Neuronal stem cell (in vitro differentiated cells): ENCODE measurements around the gene PDE1C.

Experiments used
- DNase-seq: peaks from one replicate; pipeline ENCODE4 v3.0.0-alpha.2; 2013; ENCODE audit warnings: low spot score
- H2AFZ ChIP-seq: one replicate; pipeline ENCODE4 v1.6.1; 2013; ENCODE audit warnings: mild to moderate bottlenecking, low read length, inconsistent platforms
- H2AK5ac ChIP-seq: 2 replicates; pipeline ENCODE4 v1.6.1; 2013; ENCODE audit warnings: low read depth, mild to moderate bottlenecking, inconsistent platforms, low read length, moderate library complexity, mixed read lengths
- H2BK120ac ChIP-seq: 2 replicates; pipeline ENCODE4 v1.6.1; 2013; ENCODE audit warnings: low read depth, mild to moderate bottlenecking, inconsistent platforms, low read length, moderate library complexity, mixed read lengths
- H2BK12ac ChIP-seq: one replicate; pipeline ENCODE4 v1.6.1; 2013; ENCODE audit warnings: low read length, inconsistent platforms
- H2BK15ac ChIP-seq: 2 replicates; pipeline ENCODE4 v1.6.1; 2013; ENCODE audit warnings: mild to moderate bottlenecking, low read length, inconsistent platforms, mixed read lengths
- H2BK5ac ChIP-seq: one replicate; pipeline ENCODE4 v1.6.1; 2013; ENCODE audit warnings: inconsistent platforms, mild to moderate bottlenecking, low read length, moderate library complexity
- H3K14ac ChIP-seq: one replicate; pipeline ENCODE4 v1.6.1; 2013; ENCODE audit warnings: low read length, inconsistent platforms
- H3K18ac ChIP-seq: 2 replicates; pipeline ENCODE4 v1.6.1; 2013; ENCODE audit warnings: low read length, inconsistent platforms
- H3K23ac ChIP-seq: 2 replicates; pipeline ENCODE4 v1.6.1; 2013; ENCODE audit warnings: low read depth, mild to moderate bottlenecking, mixed read lengths, low read length, inconsistent platforms; ENCODE audit not compliant: poor library complexity
- H3K27ac ChIP-seq: replicated peaks from 3 replicates; pipeline ENCODE4 v1.5.1; 2013; ENCODE audit warnings: low read length, inconsistent platforms
- H3K27me3 ChIP-seq, 3 experiments: 2 replicates each; pipeline ENCODE4 v1.6.1; 2013; ENCODE audit warnings: low read length in 3 of 3, mild to moderate bottlenecking in 2 of 3, inconsistent platforms in 1 of 3, low read depth in 1 of 3, mixed read lengths in 1 of 3, moderate library complexity in 1 of 3; ENCODE audit not compliant: control insufficient read depth in 3 of 3, insufficient read depth in 3 of 3
- H3K36me3 ChIP-seq, 2 donors: replicated peaks in 1 of 2; 2 replicates each; pipeline ENCODE4 v1.6.1; 2013; ENCODE audit warnings: low read length in 2 of 2; ENCODE audit not compliant: control insufficient read depth in 2 of 2, insufficient read depth in 2 of 2
- H3K4ac ChIP-seq: 2 replicates; pipeline ENCODE4 v1.6.1; 2013; ENCODE audit warnings: inconsistent platforms, mild to moderate bottlenecking, low read length, moderate library complexity
- H3K4me1 ChIP-seq, 2 donors: 1 replicate in 1 of 2; 2 replicates in 1 of 2; pipeline ENCODE4 v1.6.1; 2013; ENCODE audit warnings: low read length in 2 of 2, low read depth in 1 of 2; ENCODE audit not compliant: control insufficient read depth in 2 of 2, insufficient read depth in 1 of 2
- H3K4me2 ChIP-seq: one replicate; pipeline ENCODE4 v1.6.1; 2013; ENCODE audit warnings: mild to moderate bottlenecking, low read length, inconsistent platforms; ENCODE audit not compliant: insufficient read depth, poor library complexity, severe bottlenecking
- H3K4me3 ChIP-seq, 2 donors: 2 replicates each; pipeline ENCODE4 v1.5.1; 2013; ENCODE audit warnings: low read length in 2 of 2, mild to moderate bottlenecking in 2 of 2, inconsistent platforms in 1 of 2, moderate library complexity in 1 of 2
- H3K79me1 ChIP-seq: one replicate; pipeline ENCODE4 v1.6.1; 2013; ENCODE audit warnings: low read depth, mild to moderate bottlenecking, inconsistent platforms, low read length, moderate library complexity
- H3K9ac ChIP-seq: one replicate; pipeline ENCODE4 v1.6.1; 2013; ENCODE audit warnings: mild to moderate bottlenecking, low read depth, low read length, inconsistent platforms; ENCODE audit not compliant: poor library complexity
- H3K9me3 ChIP-seq, 2 donors: replicated peaks in 1 of 2; 2 replicates each; pipeline versions ENCODE3 to v1.6.1; 2013; ENCODE audit warnings: low read length in 2 of 2, mild to moderate bottlenecking in 2 of 2, inconsistent platforms in 1 of 2, low read depth in 1 of 2, mixed read lengths in 1 of 2, moderate library complexity in 1 of 2; ENCODE audit not compliant: control insufficient read depth in 2 of 2, insufficient read depth in 1 of 2
- H4K8ac ChIP-seq: one replicate; pipeline ENCODE4 v1.6.1; 2013; ENCODE audit warnings: low read depth, mild to moderate bottlenecking, inconsistent platforms, low read length, moderate library complexity
- H4K91ac ChIP-seq: one replicate; pipeline ENCODE4 v1.6.1; 2013; ENCODE audit warnings: low read length, low read depth, mild to moderate bottlenecking, inconsistent platforms; ENCODE audit not compliant: poor library complexity
- WGBS, 2 donors: extraction: QIAGEN DNeasy Blood & Tissue Kit; methylation state at CpG; one replicate each; pipeline ENCODE4 v1.1.7; 2013; ENCODE audit warnings: missing lambda C conversion rate in 2 of 2, mixed read lengths in 1 of 2; ENCODE audit not compliant: insufficient read length in 2 of 2, insufficient replicate concordance in 1 of 2; ENCODE audit errors: extremely low coverage in 2 of 2; 5-methylcytosine and 5-hydroxymethylcytosine counted together

Gene PDE1C

GRCh38 chr7:31955641-31956040 lies 114.6 kb downstream of the PDE1C start:
- H3K4me1 ChIP-seq: no peaks in the 10 kb centered on the region
- no peak overlapping the region for H3K9ac ChIP-seq
- DNase-seq: no peak
- no peak overlapping the region for H2BK15ac ChIP-seq
- no peaks in the 10 kb centered on the region for H3K9me3 ChIP-seq
- H3K79me1 ChIP-seq: no peaks in the 10 kb centered on the region
- no peak overlapping the region for H3K4me2 ChIP-seq
- no peak overlapping the region for H3K23ac ChIP-seq
- no peak overlapping the region for H3K4ac ChIP-seq
- peak overlapping the region; percentile 82 for H4K8ac ChIP-seq
- WGBS, 2 donors: no CpG with 5 or more reads among the region's 6 CpGs
- H2BK120ac ChIP-seq: no peak overlapping the region
- no peak overlapping the region for H2BK5ac ChIP-seq
- no peak overlapping the region for H2AFZ ChIP-seq
- H3K27ac ChIP-seq: no peak overlapping the region
- no peak overlapping the region for H4K91ac ChIP-seq
- H3K18ac ChIP-seq: no peak overlapping the region
- H3K14ac ChIP-seq: no peak overlapping the region
- no peak overlapping the region for H2AK5ac ChIP-seq
- no peak overlapping the region for H2BK12ac ChIP-seq
- no peaks in the 10 kb centered on the region for H3K27me3 ChIP-seq
- no peaks in the 10 kb centered on the region for H3K36me3 ChIP-seq
- no peak overlapping the region for H3K4me3 ChIP-seq

GRCh38 chr7:31955021-31955420 lies 115.2 kb downstream of the PDE1C start:
- Histone ChIP-seq H4K91ac (no peak overlapping the region), H2BK120ac (no peak overlapping the region), H3K4me3 (no peak overlapping the region), H3K4me1 (no peaks in the 10 kb centered on the region), H4K8ac (no peak overlapping the region), H3K36me3 (no peaks in the 10 kb centered on the region), H2BK15ac (no peak overlapping the region), H3K27ac (no peak overlapping the region), H3K9me3 (no peaks in the 10 kb centered on the region), H3K23ac (no peak overlapping the region), H3K79me1 (no peaks in the 10 kb centered on the region), H3K14ac (no peak overlapping the region), H2BK12ac (no peak overlapping the region), H3K27me3 (no peaks in the 10 kb centered on the region), H2AK5ac (no peak overlapping the region), H2BK5ac (no peak overlapping the region), H3K9ac (no peak overlapping the region), H2AFZ (no peak overlapping the region), H3K4me2 (no peak overlapping the region), H3K4ac (no peak overlapping the region), H3K18ac (no peak overlapping the region)
- DNase-seq: no peak
- no CpG with 5 or more reads among the region's 5 CpGs for WGBS, 2 donors

GRCh38 chr7:31954500-31954899 lies 115.7 kb downstream of the PDE1C start:
- no peak overlapping the region for H4K91ac ChIP-seq
- DNase-seq: no peak
- no peaks in the 10 kb centered on the region for H3K27me3 ChIP-seq
- WGBS, 2 donors: no CpG with 5 or more reads among the region's 2 CpGs
- no peak overlapping the region for H3K18ac ChIP-seq
- no peaks in the 10 kb centered on the region for H3K79me1 ChIP-seq
- no peak overlapping the region for H3K27ac ChIP-seq
- H3K14ac ChIP-seq: no peak overlapping the region
- no peak overlapping the region for H2BK15ac ChIP-seq
- H4K8ac ChIP-seq: no peak overlapping the region
- H2BK12ac ChIP-seq: no peak overlapping the region
- no peak overlapping the region for H3K23ac ChIP-seq
- no peak overlapping the region for H2AFZ ChIP-seq
- H2AK5ac ChIP-seq: no peak overlapping the region
- H3K4ac ChIP-seq: no peak overlapping the region
- H3K4me3 ChIP-seq: no peak overlapping the region
- no peak overlapping the region for H2BK120ac ChIP-seq
- no peaks in the 10 kb centered on the region for H3K4me1 ChIP-seq
- H3K36me3 ChIP-seq: no peaks in the 10 kb centered on the region
- H3K9me3 ChIP-seq: no peaks in the 10 kb centered on the region
- no peak overlapping the region for H3K9ac ChIP-seq
- no peak overlapping the region for H3K4me2 ChIP-seq
- no peak overlapping the region for H2BK5ac ChIP-seq

- Histone ChIP-seq H3K4me3 (no peak overlapping the region), H3K14ac (no peak overlapping the region), H3K18ac (no peak overlapping the region), H3K79me1 (no peaks in the 10 kb centered on the region), H2BK120ac (no peak overlapping the region), H3K9ac (no peak overlapping the region), H2BK12ac (no peak overlapping the region), H3K4me1 (no peaks in the 10 kb centered on the region), H3K36me3 (no peaks in the 10 kb centered on the region), H3K27me3 (no peaks in the 10 kb centered on the region), H2BK5ac (no peak overlapping the region), H3K9me3 (no peaks in the 10 kb centered on the region), H4K91ac (no peak overlapping the region), H2BK15ac (no peak overlapping the region), H3K27ac (no peak overlapping the region), H2AK5ac (no peak overlapping the region), H3K4ac (no peak overlapping the region), H2AFZ (no peak overlapping the region), H3K4me2 (no peak overlapping the region), H3K23ac (no peak overlapping the region), H4K8ac (no peak overlapping the region)
- DNase-seq: no peak
- WGBS, 2 donors: no CpG with 5 or more reads among the region's 2 CpGs
These were observed 116.8 kb downstream of the PDE1C start for GRCh38 chr7:31953432-31953831.
